HepG2 (cell line): ENCODE results near the gene ZSWIM6. TPM values are rescaled to one million over a fixed set of nuclear protein-coding genes. Genes with fewer than 3 reads are reported as not detected.

Experiments used
- ATAC-seq: fragments of 200-7000 bp; cut with Tn5 transposase; 3 replicates; pipeline ENCODE4 v1.9.1; 2020; ENCODE audit warnings: mild to moderate bottlenecking, moderate library complexity
- BruUV-seq: library from RNA; stranded (reverse); fragments of 400-500 nt; replicated peaks from 2 replicates; lab custom pipeline; 2021; lab: Mats Ljungman, UMichigan
- CTCF ChIA-PET: fragments of 300-600 bp; formaldehyde crosslinking; extraction: SDS; loops from one replicate; lab custom pipeline; 2021; ENCODE audit warnings: low total read pairs, inconsistent platforms, low intra/inter-chr PET ratio; lab: Yijun Ruan, JAX
- POLR2A ChIA-PET: fragments of 350-600 bp; sonication (Branson Sonifier 250); formaldehyde crosslinking; loops from one replicate; lab custom pipeline; 2020; ENCODE audit warnings: antibody characterized with exemption, inconsistent platforms; lab: Yijun Ruan, JAX
- DNase-seq: peaks from one replicate; pipeline ENCODE4 v3.0.0-alpha.2; 2015; ENCODE audit warnings: low spot score
- FAIRE-seq: peaks from 3 replicates; lab custom pipeline; 2011; peaks lifted over from hg19 to GRCh38; lab: Jason Lieb, UNC
- H2AFZ ChIP-seq: one replicate; pipeline ENCODE4 v1.6.1; 2011; ENCODE audit warnings: low read length, inconsistent platforms
- H3K27ac ChIP-seq: fragments of 300-600 bp; 3 replicates; pipeline ENCODE4 v1.8.0; 2011; ENCODE audit warnings: mixed run types, mild to moderate bottlenecking, mixed read lengths, low read length, inconsistent platforms; ENCODE audit not compliant: insufficient read depth; ENCODE audit errors: extremely low read length
- H3K27me3 ChIP-seq, 2 experiments: fragments of 200-600 bp in 1 of 2; 2 replicates in 1 of 2; 3 replicates in 1 of 2; pipeline versions ENCODE4 v1.6.0 to v1.8.0; 2011; ENCODE audit warnings: low read length in 2 of 2, mild to moderate bottlenecking in 2 of 2, moderate library complexity in 2 of 2, inconsistent platforms in 1 of 2; ENCODE audit not compliant: insufficient read depth in 2 of 2, control insufficient read depth in 1 of 2
- H3K36me3 ChIP-seq, 2 experiments: fragments of 200-600 bp in 1 of 2; replicated peaks in 1 of 2; 2 replicates in 1 of 2; 3 replicates in 1 of 2; pipeline versions ENCODE4 v1.5.1 to v1.8.0; 2011; ENCODE audit warnings: low read length in 2 of 2, inconsistent platforms in 1 of 2; ENCODE audit not compliant: insufficient read depth in 2 of 2, control insufficient read depth in 1 of 2
- H3K4me1 ChIP-seq: 2 replicates; pipeline ENCODE4 v1.5.1; 2012; ENCODE audit warnings: low read length, inconsistent platforms; ENCODE audit not compliant: insufficient read depth
- H3K4me2 ChIP-seq: 2 replicates; pipeline ENCODE4 v1.6.0; 2011; ENCODE audit warnings: low read depth, low read length, inconsistent platforms
- H3K4me3 ChIP-seq, 3 experiments: fragments of 200-600 bp in 1 of 3; sonication (generic), shearing (Covaris generic) in 1 of 3; replicated peaks in 1 of 3; 2 replicates each; pipeline ENCODE4 v1.5.1; 2011 to 2016; ENCODE audit warnings: low read length in 3 of 3, inconsistent platforms in 2 of 3, low read depth in 2 of 3, mild to moderate bottlenecking in 2 of 3, control low read depth in 1 of 3, mixed read lengths in 1 of 3; ENCODE audit not compliant: insufficient read depth in 1 of 3
- H3K79me2 ChIP-seq: one replicate; pipeline ENCODE4 v1.6.1; 2011; ENCODE audit warnings: low read length, inconsistent platforms; ENCODE audit not compliant: insufficient read depth
- H3K9ac ChIP-seq: 2 replicates; pipeline ENCODE4 v1.6.0; 2011; ENCODE audit warnings: mild to moderate bottlenecking, low read depth, low read length, inconsistent platforms; ENCODE audit not compliant: insufficient read depth
- H3K9me3 ChIP-seq: 2 replicates; pipeline ENCODE4 v1.5.1; 2012; ENCODE audit warnings: mild to moderate bottlenecking, low read length
- H4K20me1 ChIP-seq: 2 replicates; pipeline ENCODE4 v1.6.0; 2011; ENCODE audit warnings: inconsistent platforms, mild to moderate bottlenecking, low read length, moderate library complexity; ENCODE audit not compliant: insufficient read depth
- ATF6 ChIP-seq: sonication (generic); formaldehyde crosslinking; conservative IDR thresholded peaks from 2 replicates; pipeline ENCODE4 v1.4.0; 2020; ENCODE audit warnings: missing genetic modification reagents
- CBX2 ChIP-seq, 2 experiments: fragments of 200-600 bp in 1 of 2; sonication (generic); formaldehyde crosslinking in 1 of 2; IDR thresholded peaks; 2 replicates each; pipeline versions ENCODE4 v1.7.0 to v1.8.1; 2018 to 2022; ENCODE audit warnings: low read depth in 2 of 2, low read length in 1 of 2, mild to moderate bottlenecking in 1 of 2, missing genetic modification reagents in 1 of 2
- ETV6 ChIP-seq: sonication (generic); formaldehyde crosslinking; conservative IDR thresholded peaks from 2 replicates; pipeline ENCODE4 v1.4.0; 2020; ENCODE audit warnings: missing genetic modification reagents
- FOXO4 ChIP-seq: sonication (generic); formaldehyde crosslinking; conservative IDR thresholded peaks from 2 replicates; pipeline ENCODE4 v1.8.1; 2023; ENCODE audit warnings: missing genetic modification reagents
- HNF4A ChIP-seq: sonication (generic); formaldehyde crosslinking; IDR thresholded peaks from 2 replicates; pipeline ENCODE4 v1.4.0; 2020; ENCODE audit warnings: missing genetic modification reagents
- NFYC ChIP-seq: IDR thresholded peaks from 2 replicates; pipeline ENCODE4 v1.6.1; 2016; ENCODE audit warnings: missing genetic modification reagents, missing compliant biosample characterization
- NR2C2 ChIP-seq: sonication (generic); formaldehyde crosslinking; IDR thresholded peaks from 2 replicates; pipeline ENCODE4 v1.4.0; 2020; ENCODE audit warnings: missing genetic modification reagents, mild to moderate bottlenecking, moderate library complexity, borderline replicate concordance
- SMYD3 ChIP-seq: sonication (generic); formaldehyde crosslinking; IDR thresholded peaks from 2 replicates; pipeline ENCODE4 v1.8.1; 2023; ENCODE audit warnings: mild to moderate bottlenecking, missing genetic modification reagents
- SP140L ChIP-seq: sonication (generic); formaldehyde crosslinking; IDR thresholded peaks from 2 replicates; pipeline ENCODE4 v1.4.0; 2020; ENCODE audit warnings: missing genetic modification reagents, borderline replicate concordance
- U2AF1 ChIP-seq: fragments of 200-400 bp; formaldehyde crosslinking; optimal IDR thresholded peaks from 2 replicates; pipeline ENCODE3; 2017; ENCODE audit warnings: mild to moderate bottlenecking, low read depth, low read length
- ZBTB37 ChIP-seq: sonication (generic); formaldehyde crosslinking; IDR thresholded peaks from 2 replicates; pipeline ENCODE4 v1.4.0; 2020; ENCODE audit warnings: mild to moderate bottlenecking, missing genetic modification reagents
- ZFAT ChIP-seq: sonication (generic); formaldehyde crosslinking; conservative IDR thresholded peaks from 2 replicates; pipeline ENCODE4 v1.8.1; 2023; ENCODE audit warnings: missing genetic modification reagents, inconsistent platforms
- ZNF10 ChIP-seq: sonication (generic); formaldehyde crosslinking; IDR thresholded peaks from 2 replicates; pipeline ENCODE4 v1.4.0; 2020; ENCODE audit warnings: mild to moderate bottlenecking, low read depth, missing genetic modification reagents, borderline replicate concordance
- ZNF44 ChIP-seq: sonication (generic); formaldehyde crosslinking; IDR thresholded peaks from 2 replicates; pipeline ENCODE4 v1.5.1; 2020; ENCODE audit warnings: mild to moderate bottlenecking, missing genetic modification reagents
- ZNF580 ChIP-seq: IDR thresholded peaks from 2 replicates; pipeline ENCODE4 v1.6.1; 2016; ENCODE audit warnings: low read depth, borderline replicate concordance
- ZNF724P ChIP-seq: sonication (generic); formaldehyde crosslinking; IDR thresholded peaks from 2 replicates; pipeline ENCODE4 v1.8.0; 2022; ENCODE audit warnings: missing genetic modification reagents, borderline replicate concordance
- ZNF737 ChIP-seq: sonication (generic); formaldehyde crosslinking; IDR thresholded peaks from 2 replicates; pipeline ENCODE4 v1.5.0; 2020; ENCODE audit warnings: missing genetic modification reagents, mild to moderate bottlenecking, borderline replicate concordance
- ZNF839 ChIP-seq: sonication (generic); formaldehyde crosslinking; IDR thresholded peaks from 2 replicates; pipeline ENCODE4 v1.4.0; 2020; ENCODE audit warnings: missing genetic modification reagents, mild to moderate bottlenecking, borderline replicate concordance
- WGBS: methylation state at CpG from one replicate; pipeline ENCODE4 v1.1.6; 2017; ENCODE audit warnings: low lambda C conversion rate; 5-methylcytosine and 5-hydroxymethylcytosine counted together
- in situ Hi-C: cut with HindIII; loops from 2 replicates; pipeline ENCODE4 v1.10.0; 2017; ENCODE audit warnings: low pct_unique_long_range_greater_than_20kb; ENCODE audit not compliant: extremely low pct_ligation_motif_present
- intact Hi-C: fragments of 100-400 bp; cut with micrococcal nuclease; formaldehyde crosslinking; loops from one replicate; pipeline ENCODE4 v1.10.0; 2022; ENCODE audit not compliant: unreplicated experiment
- polyA plus RNA-seq, 8 experiments: library from polyadenylated mRNA; depleted of rRNA in 3 of 8; stranded (reverse) in 7 of 8; unstranded in 1 of 8; fragments of >200 nt; fragmentation: Illumina TruSeq in 4 of 8; extraction: Trizol in 4 of 8; gene quantifications; 2 replicates each; pipeline versions ENCODE4 v1.2.1 to v1.2.3, GENCODE V29; 2011 to 2016; ENCODE audit warnings: low read depth in 4 of 8, missing spikeins in 1 of 8, mixed read lengths in 1 of 8; ENCODE audit not compliant: insufficient read depth in 1 of 8
- total RNA-seq, 5 experiments: library from RNA; depleted of rRNA; stranded (reverse); fragments of >200 nt; fragmentation: Illumina TruSeq; extraction: Trizol; gene quantifications; 2 replicates each; pipeline ENCODE4 v1.2.3, GENCODE V29; 2016; ENCODE audit warnings: low read depth in 1 of 5

The ZSWIM6 gene
- total and polyA plus RNA-seq, 2 of the 13 experiments (the other 11 are each of a cell fraction or from before 2014, with no cell fraction given), result 0.82 to 1.9 TPM

GRCh38 chr5:61435368-61435767, 103.3 kb downstream of the ZSWIM6 start (continued):
- TF ChIP-seq ZNF737 (CRISPR knock-in tag), result no peak
- TF ChIP-seq NR2C2 (CRISPR knock-in tag), result no peak
- TF ChIP-seq NFYC (CRISPR knock-in tag), result no peak
- TF ChIP-seq, all 625 proteins: peak for 0

GRCh38 chr5:61438298-61438970, 106.4 kb downstream of the ZSWIM6 start:
- in situ Hi-C loops, result no loop called here
- no peak for TF ChIP-seq ETV6 (CRISPR knock-in tag)
- TF ChIP-seq ZNF44 (CRISPR knock-in tag), result no peak
- TF ChIP-seq ZNF839 (CRISPR knock-in tag), result no peak
- TF ChIP-seq SMYD3 (CRISPR knock-in tag), result no peak
- no peak for TF ChIP-seq SP140L (CRISPR knock-in tag)
- no peak for TF ChIP-seq ZFAT
- no peak for TF ChIP-seq CBX2 (IDR thresholded peaks at IDR 0.05; ENCODE audit: low read depth, low read length)
- no peak for TF ChIP-seq CBX2 (CRISPR knock-in tag; IDR thresholded peaks at IDR 0.05; ENCODE audit: low read depth)
- TF ChIP-seq ZNF724P (CRISPR knock-in tag), result no peak
- no peak for TF ChIP-seq ATF6 (CRISPR knock-in tag)
- no peak for TF ChIP-seq HNF4A
- TF ChIP-seq ZBTB37, result no peak
- no peak for TF ChIP-seq ZNF10
- TF ChIP-seq ZNF580, result no peak
- no peak for TF ChIP-seq FOXO4 (CRISPR knock-in tag)
- no peak for TF ChIP-seq U2AF1

More at GRCh38 chr5:61438298-61438970, 106.4 kb downstream of the ZSWIM6 start:
- intact Hi-C loops, result no loop called here
- no peaks in the 10 kb centered on the region for H4K20me1 ChIP-seq
- DNase-seq (no peak), ATAC-seq (no peak), FAIRE-seq (no peak)
- no peak overlapping the region for H3K4me2 ChIP-seq
- no peaks in the 10 kb centered on the region for H3K27me3 ChIP-seq
- no peak overlapping the region for H3K9ac ChIP-seq
- ChIA-PET POLR2A (no interaction called here), CTCF (no interaction called here)
- H3K9me3 ChIP-seq, result peaks cover 22% of the 10 kb centered on the region
- no peak overlapping the region for H2AFZ ChIP-seq
- H3K4me3 ChIP-seq, result no peak overlapping the region
- 41% methylated on average over 3 of the region's 3 CpGs for WGBS
- no peaks in the 10 kb centered on the region for H3K79me2 ChIP-seq
- H3K27ac ChIP-seq, result no peak overlapping the region
- no peaks in the 10 kb centered on the region for H3K36me3 ChIP-seq
- BruUV-seq, result no TSS peak
- no peaks in the 10 kb centered on the region for H3K4me1 ChIP-seq
